Body of pancreas (tissue), 4 donors: ENCODE results near the gene MED15.

Experiments used
- POLR2A ChIP-seq, 3 donors: fragments of 450-650 bp; IDR thresholded peaks; one replicate each; pipeline ENCODE4 v1.6.1; 2016; ENCODE audit warnings: antibody characterized with exemption in 3 of 3, mild to moderate bottlenecking in 2 of 3
- TF ChIP-seq, protein P1 (sequence below), 7 experiments: fragments of 450-650 bp in 4 of 7; fragments of 200-600 bp in 3 of 7; sonication (generic) in 3 of 7; IDR thresholded peaks; one replicate each; pipeline ENCODE4 v1.5.1; 2016 to 2019; ENCODE audit warnings: antibody characterized with exemption in 7 of 7

GRCh38 chr22:20507253-20508066, at the start of gene MED15:
- TF ChIP-seq, protein P1, sequence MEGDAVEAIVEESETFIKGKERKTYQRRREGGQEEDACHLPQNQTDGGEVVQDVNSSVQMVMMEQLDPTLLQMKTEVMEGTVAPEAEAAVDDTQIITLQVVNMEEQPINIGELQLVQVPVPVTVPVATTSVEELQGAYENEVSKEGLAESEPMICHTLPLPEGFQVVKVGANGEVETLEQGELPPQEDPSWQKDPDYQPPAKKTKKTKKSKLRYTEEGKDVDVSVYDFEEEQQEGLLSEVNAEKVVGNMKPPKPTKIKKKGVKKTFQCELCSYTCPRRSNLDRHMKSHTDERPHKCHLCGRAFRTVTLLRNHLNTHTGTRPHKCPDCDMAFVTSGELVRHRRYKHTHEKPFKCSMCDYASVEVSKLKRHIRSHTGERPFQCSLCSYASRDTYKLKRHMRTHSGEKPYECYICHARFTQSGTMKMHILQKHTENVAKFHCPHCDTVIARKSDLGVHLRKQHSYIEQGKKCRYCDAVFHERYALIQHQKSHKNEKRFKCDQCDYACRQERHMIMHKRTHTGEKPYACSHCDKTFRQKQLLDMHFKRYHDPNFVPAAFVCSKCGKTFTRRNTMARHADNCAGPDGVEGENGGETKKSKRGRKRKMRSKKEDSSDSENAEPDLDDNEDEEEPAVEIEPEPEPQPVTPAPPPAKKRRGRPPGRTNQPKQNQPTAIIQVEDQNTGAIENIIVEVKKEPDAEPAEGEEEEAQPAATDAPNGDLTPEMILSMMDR (IDR thresholded peaks at IDR 0.05) = peak in 1 of 7 experiments; percentile 3
- TF ChIP-seq POLR2A (IDR thresholded peaks at IDR 0.05) = peak; percentile 73 to 90 (median 89)
